NCI-H510A treated with DMSO at 0.1 percent for 48 hours (cell line): ENCODE results near the gene PHLPP2.
"Not testable (repeated sequence)": the region's sequence is repeated elsewhere in the genome, so short reads cannot be mapped to it uniquely, and the experiment has no call there.

Experiments
- DNase-seq: peaks from one replicate; lab custom pipeline; 2025; lab: John Stamatoyannopoulos, UW

PHLPP2 gene

DNA sequence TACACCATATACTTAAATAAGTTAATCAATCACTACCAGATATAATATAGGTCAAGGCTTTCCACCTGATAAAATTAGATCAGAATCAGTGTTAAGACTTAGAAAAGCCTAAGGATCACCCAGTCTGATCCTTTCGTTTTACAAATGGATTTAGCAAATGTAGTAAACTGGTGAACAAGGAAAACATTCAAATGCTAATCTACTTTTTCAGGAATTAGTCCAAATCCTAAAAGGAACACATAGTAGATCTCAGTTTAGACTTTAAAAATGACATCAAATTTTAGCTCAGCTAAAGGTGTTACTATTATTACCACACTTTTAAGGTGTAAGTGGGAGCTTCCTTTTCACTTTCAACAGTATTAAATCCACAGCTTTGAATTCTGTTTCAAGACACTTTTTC, 12.0 kb downstream of the PHLPP2 start:
- no peak for DNase-seq

DNA sequence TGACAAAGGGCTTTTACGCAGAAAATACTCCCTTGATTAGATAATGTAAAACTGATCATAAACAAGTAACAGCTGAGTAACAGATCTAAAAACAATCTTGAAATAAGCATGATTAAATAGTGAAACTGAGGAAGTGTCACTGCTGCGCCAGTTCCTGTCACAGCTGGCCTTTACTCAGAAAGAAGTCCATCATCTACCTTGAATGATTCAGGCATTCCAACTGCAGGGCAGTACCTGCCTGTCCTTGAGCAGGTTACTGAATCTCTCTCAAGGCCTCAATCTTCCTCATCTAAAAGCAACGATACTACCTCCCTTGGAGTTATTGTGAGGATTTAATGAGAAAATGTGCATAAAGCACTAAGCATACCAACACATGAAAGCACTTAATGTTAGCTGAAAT, 12.7 kb downstream of the PHLPP2 start:
- DNase-seq, result no peak

DNA sequence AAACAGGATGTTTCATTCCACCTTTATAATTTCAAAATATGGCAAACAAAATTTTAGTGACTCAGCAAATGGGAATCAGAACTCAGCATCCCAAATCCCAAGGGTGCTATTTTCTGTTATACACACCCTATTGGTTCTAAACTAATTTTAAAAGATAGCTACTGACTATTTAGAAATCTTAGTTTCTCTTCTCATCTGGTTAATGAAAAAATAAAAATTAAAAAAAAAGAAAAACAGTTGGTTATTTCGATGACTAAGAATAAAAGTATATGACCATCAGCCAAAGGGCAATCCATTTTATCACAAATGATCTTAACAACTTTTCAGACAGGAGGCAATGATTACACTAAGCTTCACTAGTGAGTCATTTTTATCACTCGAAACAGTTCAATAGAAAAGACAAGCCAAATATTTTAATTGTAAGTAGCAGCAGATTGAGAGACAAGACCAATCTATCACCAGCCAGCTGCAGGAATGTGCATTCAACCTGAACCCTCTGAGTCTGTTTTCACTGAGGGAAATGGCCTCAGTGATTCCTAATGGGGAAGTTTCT, 15.2 kb downstream of the PHLPP2 start:
- no peak for DNase-seq

DNA sequence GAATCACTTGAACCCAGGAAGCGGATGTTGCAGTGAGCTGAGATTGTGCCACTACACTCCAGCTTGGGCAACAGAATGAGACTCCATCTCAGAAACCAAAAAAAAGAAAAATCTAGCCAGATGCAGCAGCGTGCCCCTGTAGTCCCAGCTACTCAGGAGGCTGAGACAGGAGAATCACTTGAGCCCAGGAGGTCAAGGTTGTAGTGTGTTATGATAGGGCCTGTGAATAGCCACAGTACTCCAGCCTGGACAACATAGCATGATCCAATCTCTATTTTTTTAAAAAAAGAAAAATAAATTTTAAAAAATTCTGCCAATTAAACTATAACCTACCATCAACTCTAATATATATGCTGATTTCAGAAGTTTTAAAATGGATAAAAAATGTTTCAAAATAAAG, 15.8 kb downstream of the PHLPP2 start:
- no peak for DNase-seq

DNA sequence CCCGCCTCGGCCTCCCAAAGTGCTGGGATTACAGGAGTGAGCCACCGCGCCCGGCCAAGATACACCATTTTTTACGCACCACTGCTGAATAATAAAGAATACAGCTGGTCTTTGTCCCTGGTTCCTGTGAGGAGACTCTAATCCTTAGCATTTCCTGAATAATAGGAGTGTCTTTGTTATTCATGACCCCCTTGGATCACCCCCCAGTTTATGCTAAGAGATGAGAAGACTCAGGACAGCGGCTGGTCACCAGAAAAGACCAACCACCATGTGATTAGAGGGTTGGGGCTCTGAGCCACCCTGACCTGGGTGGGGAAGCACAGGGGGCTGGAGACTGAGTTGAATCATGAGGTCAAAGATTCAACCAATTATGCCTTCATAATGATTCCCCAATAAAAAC, 17.3 kb downstream of the PHLPP2 start:
- DNase-seq, result no peak

DNA sequence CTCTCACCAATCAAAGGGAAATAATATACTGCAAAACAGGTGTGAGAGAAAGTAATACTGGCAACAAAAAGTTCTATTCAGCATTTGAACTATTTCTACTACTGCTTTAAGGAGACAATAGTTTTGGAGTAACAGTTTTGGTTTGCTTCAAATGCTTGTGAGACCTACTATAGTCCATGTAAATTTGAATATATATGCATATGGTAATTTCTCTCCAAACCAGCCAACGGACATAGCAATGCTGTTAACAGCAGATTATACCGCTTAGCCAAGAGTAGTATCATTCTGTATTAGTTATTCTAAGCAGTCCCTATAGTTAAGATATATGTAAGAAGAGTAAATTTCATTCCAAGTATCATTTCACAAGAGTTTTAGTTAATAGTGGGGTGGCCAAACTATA, 18.5 kb downstream of the PHLPP2 start:
- DNase-seq, result no peak

DNA sequence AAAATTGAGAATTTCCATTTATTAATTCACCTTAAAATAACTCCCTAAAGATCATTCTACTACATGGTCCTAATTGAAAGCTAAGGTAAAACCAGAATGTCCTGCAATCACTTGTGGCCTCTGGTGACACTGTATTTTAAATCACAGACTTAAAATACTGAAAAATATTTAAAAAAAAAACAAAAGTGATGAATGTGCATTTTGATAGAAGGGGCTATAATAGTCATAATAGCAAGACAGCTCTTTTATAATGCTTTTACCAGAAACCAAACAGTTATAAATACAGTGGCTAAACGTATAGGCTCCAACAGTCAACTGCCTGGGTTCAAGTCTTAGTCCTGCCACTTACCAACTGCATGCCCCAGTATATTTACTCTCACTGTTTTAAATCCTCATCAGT, 21.2 kb downstream of the PHLPP2 start:
- no peak for DNase-seq

DNA sequence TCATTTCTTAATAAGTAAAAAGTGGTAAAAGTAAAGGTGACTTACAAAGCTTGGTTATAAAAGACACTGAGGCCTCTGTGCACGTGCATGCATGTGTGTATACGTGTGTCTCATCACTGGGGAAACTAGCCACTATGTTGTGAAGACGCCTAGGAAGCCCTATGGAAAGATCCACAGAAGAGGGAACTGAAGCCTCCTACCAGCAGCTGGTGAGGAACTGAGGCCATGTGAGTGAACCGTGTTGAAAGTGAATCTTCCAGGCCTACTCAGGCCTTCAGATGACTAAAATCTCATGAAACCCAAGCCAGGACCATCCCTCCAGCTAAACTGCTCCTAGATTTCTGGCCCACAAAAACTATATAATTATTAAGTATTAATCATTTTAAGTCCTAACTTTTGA, 23.7 kb downstream of the PHLPP2 start:
- DNase-seq, result no peak

DNA sequence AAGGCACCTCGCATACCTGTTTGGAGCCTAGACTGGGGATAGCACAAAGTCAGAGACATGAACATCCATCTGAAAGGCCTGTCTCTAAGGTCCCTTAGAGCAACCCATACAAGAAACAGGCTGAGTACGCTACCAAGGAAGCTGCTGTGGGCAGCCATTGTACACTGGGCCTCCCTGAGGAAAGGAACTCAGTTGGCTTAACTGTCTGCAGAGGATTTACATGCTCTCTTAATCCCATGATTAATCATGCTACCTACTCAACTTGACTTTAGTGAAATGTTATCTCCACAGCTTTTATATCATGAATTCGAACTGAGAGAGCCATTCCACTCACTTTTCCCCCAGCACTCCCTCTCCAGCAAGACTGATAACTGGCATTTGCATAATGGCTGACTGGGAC, 26.0 kb downstream of the PHLPP2 start:
- DNase-seq, result no peak

DNA sequence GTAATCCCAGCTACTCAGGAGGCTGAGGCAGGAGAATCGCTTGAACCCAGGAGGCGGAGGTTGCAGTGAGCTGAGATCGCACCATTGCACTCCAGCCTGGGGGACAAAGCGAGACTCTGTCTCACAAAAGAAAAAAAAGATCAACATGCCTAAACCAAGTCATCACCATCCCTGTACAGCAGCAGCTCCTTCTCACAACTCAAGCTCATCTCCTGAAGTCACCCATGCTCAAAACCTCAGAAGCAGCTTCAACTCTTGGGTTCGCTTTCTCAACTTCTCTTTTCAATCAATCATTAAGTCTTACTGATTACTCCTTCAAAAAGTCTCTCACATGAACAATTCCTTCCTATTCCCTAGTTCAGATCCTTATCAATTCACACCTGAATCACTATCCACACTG, 31.3 kb downstream of the PHLPP2 start:
- no peak for DNase-seq

DNA sequence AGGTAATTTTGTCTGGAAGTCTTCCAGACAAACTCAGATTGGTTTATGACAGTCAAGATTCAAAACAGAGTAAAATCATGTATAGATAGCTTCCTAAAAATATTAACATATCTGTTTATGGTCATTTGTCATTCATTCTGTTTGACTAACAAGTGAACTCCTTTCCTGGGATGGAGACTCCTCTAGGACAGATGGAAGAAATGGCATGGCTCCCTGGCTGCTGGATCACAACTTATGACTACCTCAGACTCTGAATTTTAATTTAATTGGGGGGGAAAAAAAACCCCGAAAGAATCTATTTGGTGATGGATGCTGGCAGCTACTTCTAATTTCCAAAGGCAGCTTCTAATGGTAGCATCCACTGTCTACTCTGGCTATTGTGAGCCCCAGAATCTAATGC, 34.6 kb downstream of the PHLPP2 start:
- DNase-seq, result no peak

DNA sequence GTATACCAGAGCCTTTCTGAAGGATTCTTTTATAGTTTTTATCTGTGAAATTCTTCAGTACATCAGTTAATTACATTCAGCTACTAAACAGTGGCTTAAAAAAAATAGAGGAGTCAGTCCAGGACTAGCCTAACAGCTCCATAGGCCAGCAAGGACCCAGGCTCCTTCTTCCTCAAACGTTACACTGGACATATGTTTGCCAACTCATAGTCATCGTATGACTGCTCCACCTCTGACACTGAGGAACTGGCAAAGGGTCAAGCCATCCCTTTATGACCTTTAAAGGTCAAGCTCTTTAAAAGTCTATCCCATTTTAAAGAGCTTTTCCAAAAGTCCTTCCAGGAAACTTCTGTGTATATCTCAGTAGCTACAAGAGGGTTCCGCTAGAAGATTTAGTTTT, 36.6 kb downstream of the PHLPP2 start:
- DNase-seq, result no peak

DNA sequence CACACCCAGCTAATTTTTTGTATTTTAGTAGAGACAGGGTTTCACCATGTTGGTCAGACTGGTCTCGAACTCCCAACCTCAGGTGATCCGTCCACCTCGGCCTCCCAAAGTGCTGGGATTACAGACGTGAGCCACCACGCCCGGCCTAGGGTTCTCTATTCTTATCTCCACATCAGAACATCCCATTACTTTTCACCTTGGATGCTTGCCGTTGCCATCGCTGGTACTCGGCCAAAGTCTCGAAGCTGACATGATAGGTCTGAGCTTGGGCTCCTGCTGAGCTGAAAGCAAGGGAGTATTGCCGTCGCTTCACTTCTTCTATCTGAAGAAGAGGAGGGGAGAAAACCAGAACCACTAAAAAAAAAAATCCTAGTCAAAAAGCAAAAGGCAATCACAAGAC, 40.2 kb downstream of the PHLPP2 start:
- not testable (repeated sequence) for DNase-seq

DNA sequence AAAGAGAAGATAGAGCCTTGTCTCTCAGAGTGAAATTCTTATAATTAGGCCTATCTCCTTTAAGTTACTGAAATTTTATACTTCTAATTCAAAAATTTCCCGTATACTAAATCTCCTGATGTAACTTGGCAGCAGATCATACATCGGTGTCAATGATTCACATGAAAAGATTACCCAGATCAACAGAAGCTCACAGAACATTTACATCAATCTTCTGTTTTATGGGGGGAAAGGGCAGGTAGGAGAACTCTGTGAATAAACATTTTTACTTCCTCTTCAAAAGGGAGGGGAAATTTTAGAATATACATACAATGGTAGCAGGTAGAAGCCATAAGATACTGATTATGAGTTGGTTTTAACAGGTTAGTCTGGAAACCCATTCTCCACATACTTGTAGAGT, 43.1 kb downstream of the PHLPP2 start:
- no peak for DNase-seq

DNA sequence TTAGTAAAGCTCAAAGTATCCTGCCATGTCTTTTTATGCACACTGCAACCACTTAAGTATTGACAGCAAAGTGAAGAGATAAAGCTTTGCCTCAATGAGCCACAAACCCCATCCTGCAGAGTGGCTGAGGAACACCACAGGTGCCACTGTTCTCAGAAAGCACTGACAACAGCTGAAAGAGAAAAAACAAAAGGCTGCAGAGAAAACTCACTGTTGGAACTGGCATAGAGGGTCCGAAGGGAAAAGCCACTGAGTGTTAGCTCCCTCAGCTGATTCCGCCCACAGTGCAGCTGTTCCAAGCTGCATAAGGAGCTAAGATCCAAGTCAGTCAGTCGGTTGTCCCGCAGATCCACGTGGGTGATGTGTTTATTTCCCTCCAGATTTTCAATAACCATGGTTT, 48.3 kb downstream of the PHLPP2 start:
- no peak for DNase-seq

DNA sequence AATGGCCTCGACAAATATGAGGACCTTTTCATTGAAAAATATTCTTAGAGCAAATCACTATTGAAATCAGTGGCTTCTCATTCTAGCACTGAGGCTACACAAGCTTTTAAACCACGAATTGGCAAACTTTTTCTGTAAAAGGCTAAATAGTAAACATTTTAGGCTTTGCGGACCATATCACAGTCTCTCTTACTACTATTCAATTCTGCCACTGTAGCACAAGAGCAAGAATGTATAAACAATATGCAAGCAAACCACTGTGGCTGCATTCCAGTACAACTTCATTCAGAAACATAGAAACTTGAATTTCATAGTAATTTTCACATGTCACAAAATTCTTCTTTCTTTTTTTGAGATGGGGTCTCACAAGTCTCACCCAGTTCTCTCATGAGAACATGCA, 49.1 kb downstream of the PHLPP2 start:
- DNase-seq, result no peak

DNA sequence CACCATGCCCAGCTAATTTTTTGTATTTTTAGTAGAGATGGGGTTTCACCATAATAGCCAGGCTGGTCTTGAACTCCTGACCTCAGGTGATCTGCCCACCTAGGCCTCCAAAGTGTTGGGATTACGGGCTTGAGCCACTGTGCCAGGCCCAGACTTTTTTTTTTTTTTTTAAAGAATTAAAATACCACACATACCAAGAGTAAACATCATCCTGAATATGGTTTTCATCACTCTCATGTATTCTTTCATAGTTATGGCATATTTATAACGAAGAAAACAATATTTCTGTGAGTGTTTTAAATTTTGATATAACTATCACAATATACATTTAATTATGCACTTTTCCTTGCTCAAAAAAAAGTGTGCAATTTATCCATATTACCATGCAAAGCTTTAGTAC, 50.3 kb downstream of the PHLPP2 start:
- DNase-seq, result no peak

DNA sequence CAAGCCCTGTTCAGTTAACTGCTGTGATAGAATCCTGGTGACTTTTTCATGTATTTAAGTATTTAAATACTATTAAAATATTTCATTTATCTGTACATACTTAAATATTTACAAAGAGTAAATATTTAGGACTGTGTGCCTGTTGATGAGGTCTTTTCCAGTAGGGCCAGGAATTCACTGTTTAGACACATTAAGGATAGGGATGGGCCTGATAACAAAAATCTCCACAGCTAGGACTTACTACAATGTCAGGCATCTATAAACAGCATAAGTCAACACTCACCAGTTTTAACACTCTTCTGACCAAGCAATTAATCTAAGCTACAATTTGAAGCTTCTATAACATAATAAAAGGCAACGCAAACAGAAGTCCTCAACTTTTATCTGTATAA, 50.9 kb downstream of the PHLPP2 start:
- DNase-seq, result no peak

DNA sequence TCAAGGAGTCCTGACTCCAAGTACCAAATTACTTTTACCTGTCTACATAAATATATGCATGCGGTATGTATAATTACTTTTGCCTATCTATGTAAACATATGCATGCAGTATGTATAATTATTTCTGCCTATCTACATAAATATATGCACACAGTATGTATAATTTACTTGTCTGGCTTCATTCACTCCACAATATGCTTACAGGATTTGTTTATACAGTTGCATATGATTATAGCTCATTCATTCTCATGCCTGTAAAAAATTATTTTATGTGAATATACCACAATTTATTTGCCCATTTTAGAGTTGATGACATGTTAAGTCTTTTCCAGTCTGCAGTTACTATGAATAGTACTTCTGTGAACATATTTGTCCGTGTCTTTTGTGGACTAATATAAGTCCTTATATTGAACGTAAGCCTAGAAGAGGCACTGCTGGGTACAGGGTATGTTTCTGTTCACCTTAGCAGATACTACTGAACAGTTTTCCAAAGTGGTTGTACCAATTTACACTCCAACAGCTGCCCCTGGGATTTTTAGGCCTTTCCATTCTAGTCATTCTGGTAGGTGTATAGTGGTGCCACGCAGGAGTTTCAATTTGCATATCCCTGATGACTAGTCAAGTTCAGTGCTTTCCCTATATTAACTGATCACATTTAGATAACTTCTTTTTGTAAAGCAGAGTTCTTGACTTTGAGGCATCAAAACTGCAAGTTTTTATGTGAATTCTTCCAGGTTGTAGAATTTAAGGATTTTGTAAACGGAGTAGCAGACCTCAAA, 51.5 kb downstream of the PHLPP2 start:
- DNase-seq, result no peak

DNA sequence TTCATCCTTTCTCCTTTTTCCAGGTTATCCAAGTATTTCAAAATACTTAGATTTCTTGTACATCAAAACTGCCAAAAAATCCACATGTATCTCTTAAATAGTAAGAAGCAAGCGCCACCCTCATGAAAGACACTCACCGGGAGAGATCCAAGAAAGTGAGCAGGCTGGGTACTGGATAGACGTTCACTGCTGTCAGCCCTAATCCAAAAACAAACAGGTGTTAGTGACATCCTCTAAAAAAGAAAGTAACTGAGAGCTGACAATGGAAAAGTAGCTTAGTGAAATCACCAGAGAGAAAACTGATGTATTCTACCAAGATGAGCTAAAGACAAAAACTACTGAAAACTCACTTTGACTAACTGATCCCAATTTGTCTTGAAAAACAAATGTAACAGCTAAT, 52.4 kb downstream of the PHLPP2 start:
- no peak for DNase-seq

DNA sequence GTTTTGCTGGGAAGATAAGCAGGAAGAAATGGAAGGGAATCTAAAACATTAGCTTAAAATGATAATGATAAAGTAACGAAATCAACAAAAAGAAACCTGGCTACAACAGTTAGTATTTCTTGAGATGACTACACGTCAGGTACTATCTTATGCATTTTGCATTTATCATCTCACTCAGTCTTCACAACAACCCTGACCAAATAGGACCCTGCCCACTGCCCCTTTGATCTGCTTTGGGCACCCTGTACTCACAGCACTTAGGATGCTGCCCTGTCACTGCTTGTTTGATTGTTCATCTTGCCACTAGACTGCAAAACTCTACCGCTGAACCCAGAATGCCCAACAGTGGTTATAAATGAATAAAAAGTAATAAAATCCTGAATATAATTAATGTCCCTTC, 53.3 kb downstream of the PHLPP2 start:
- DNase-seq, result no peak

DNA sequence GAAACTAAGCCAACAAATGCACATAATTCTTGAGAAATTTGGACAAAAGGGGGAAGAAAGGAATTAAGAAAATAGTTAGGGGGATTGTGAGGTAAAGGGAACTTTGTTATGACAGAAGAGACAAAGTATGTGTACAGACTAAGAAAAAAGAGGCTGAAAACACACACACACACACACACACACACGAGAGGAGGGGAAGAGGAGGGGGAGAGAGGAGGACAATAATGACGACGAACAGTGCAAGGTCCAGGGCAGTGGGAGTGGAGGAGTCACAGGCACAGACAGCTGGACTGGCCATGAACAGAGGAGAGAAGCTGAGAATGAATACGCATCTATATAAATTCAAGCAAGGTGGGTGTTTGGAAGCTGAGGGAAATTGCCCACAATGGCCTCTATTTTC, 54.0 kb downstream of the PHLPP2 start:
- no peak for DNase-seq

DNA sequence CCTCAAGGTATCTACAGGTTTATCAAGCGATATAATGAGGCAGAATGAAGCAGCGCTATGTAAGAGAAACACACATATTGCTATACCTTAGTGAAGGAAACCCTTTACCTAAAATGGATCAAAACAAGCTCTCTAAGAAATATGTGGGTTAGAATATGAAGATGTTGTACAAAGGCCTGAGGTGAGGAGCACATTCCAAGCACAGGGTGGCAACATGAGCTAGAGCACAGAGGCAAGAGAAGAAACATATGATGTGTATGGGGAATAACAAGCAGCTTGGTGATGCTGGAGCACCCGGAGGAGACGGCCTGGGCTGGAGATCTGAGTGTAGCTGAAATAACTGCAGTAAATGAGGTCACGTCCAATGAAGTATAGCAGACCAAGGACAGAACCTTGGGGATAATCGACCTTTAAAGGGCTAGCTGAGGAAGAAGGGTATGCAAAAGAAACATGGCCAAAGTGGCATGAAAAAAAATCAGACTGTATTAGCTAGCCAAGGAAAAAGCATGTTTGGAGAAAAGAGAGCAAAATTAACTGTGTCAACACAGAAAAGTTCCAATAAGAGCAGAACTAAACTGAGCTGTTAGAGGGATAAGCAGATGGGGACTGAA, 54.5 kb downstream of the PHLPP2 start:
- no peak for DNase-seq
